Cardiac muscle cell (in vitro differentiated cells and primary cell): ENCODE results near the gene HACD1. TPM values are rescaled to one million over a fixed set of nuclear protein-coding genes. Genes with fewer than 3 reads are reported as not detected.

Experiments used
- polyA plus RNA-seq: library from polyadenylated mRNA; unstranded; fragments of >200 nt; fragmentation: Nextera tagmentation; extraction: Ambion mirVana; gene quantifications from 2 replicates; pipeline ENCODE4 v1.2.1, GENCODE V29; 2016
- total RNA-seq: library from RNA; depleted of rRNA; stranded (reverse); fragments of >200 nt; gene quantifications from 2 replicates; pipeline ENCODE4 v1.2.3, GENCODE V29; 2016

HACD1 gene
- total and polyA plus RNA-seq, 2 experiments from 2014 or later, result 141 to 449 TPM

Other genes starting within 250 kb of the HACD1 start
- gene ST8SIA6, start 162.8 kb downstream of the HACD1 start, total RNA-seq, result not detected in 2 replicates
- 0.79 TPM in 1 of 2 replicates, not detected in the other for gene ST8SIA6, start 162.8 kb downstream of the HACD1 start, polyA plus RNA-seq
- 22.7 and 24.1 TPM in 2 replicates for gene STAM, start 26.8 kb upstream of the HACD1 start, total RNA-seq
- 27.6 and 28.0 TPM in 2 replicates for gene STAM, start 26.8 kb upstream of the HACD1 start, polyA plus RNA-seq
- under 0.01 TPM in 1 of 2 replicates, not detected in the other for gene TMEM236, start 134.8 kb upstream of the HACD1 start, total RNA-seq
- 0.20 TPM in 1 of 2 replicates, not detected in the other for gene TMEM236, start 134.8 kb upstream of the HACD1 start, polyA plus RNA-seq
- 0.03 and 0.11 TPM in 2 replicates for gene MRC1, start 192.0 kb upstream of the HACD1 start, total RNA-seq
- gene MRC1, start 192.0 kb upstream of the HACD1 start, polyA plus RNA-seq, result 0.07 and 0.22 TPM in 2 replicates